HG02571 (cell line): ENCODE data around the gene CORIN.
"Not testable (repeated sequence)": the region's sequence is repeated elsewhere in the genome, so short reads cannot be mapped to it uniquely, and the experiment has no call there.

Source experiments
- ATAC-seq: cut with Tn5 transposase; IDR thresholded peaks from one replicate; pipeline ENCODE4 v1.9.1; 2021; ENCODE audit warnings: mild to moderate bottlenecking, moderate library complexity; ENCODE audit not compliant: unreplicated experiment

CORIN gene

GRCh38 chr4:47776353-47776752 lies 61.5 kb downstream of the CORIN start:
- ATAC-seq: no peak

- ATAC-seq: no peak
Measured at GRCh38 chr4:47774079-47774478, 63.8 kb downstream of the CORIN start.

GRCh38 chr4:47771020-47771419 lies 66.8 kb downstream of the CORIN start:
- ATAC-seq: no peak

GRCh38 chr4:47767956-47768355 lies 69.9 kb downstream of the CORIN start:
- not testable (repeated sequence) for ATAC-seq

- ATAC-seq: no peak
Measured at GRCh38 chr4:47763279-47763678, 74.6 kb downstream of the CORIN start.

- ATAC-seq: no peak
Measured at GRCh38 chr4:47762376-47763266, 75.2 kb downstream of the CORIN start.

- not testable (repeated sequence) for ATAC-seq
Measured at GRCh38 chr4:47753316-47753715, 84.6 kb downstream of the CORIN start.

- no peak for ATAC-seq
Measured at GRCh38 chr4:47752214-47752613, 85.7 kb downstream of the CORIN start.

- no peak for ATAC-seq
Measured at GRCh38 chr4:47750788-47751187, 87.1 kb downstream of the CORIN start.

- no peak for ATAC-seq
Measured at GRCh38 chr4:47749858-47750257, 88.0 kb downstream of the CORIN start.

- no peak for ATAC-seq
Measured at GRCh38 chr4:47749060-47749459, 88.8 kb downstream of the CORIN start.

GRCh38 chr4:47747846-47748494 lies 89.9 kb downstream of the CORIN start:
- no peak for ATAC-seq

GRCh38 chr4:47747211-47747610 lies 90.7 kb downstream of the CORIN start:
- no peak for ATAC-seq

GRCh38 chr4:47746122-47746521 lies 91.7 kb downstream of the CORIN start:
- ATAC-seq: no peak

GRCh38 chr4:47744843-47745382 lies 93.0 kb downstream of the CORIN start:
- no peak for ATAC-seq

GRCh38 chr4:47744253-47744652 lies 93.6 kb downstream of the CORIN start:
- ATAC-seq: no peak

- no peak for ATAC-seq
Measured at GRCh38 chr4:47741200-47741599, 96.7 kb downstream of the CORIN start.

GRCh38 chr4:47737326-47737725 lies 100.5 kb downstream of the CORIN start:
- no peak for ATAC-seq

- ATAC-seq: no peak
Measured at GRCh38 chr4:47736555-47736954, 101.3 kb downstream of the CORIN start.

GRCh38 chr4:47736146-47736545 lies 101.7 kb downstream of the CORIN start:
- no peak for ATAC-seq

- no peak for ATAC-seq
Measured at GRCh38 chr4:47733302-47734175, 104.3 kb downstream of the CORIN start.
